Measurements from ENCODE around the gene ISLR.

- TF ChIP-seq REST (IDR thresholded peaks at IDR 0.05; ENCODE audit: unreplicated experiment) (no peak), CTCF (conservative IDR thresholded peaks at IDR 0.05; ENCODE audit: low read depth in 2 of 2) (no peak), EZH2 (IDR thresholded peaks at IDR 0.05; ENCODE audit: low read depth, unreplicated experiment) (no peak), EZH2phosphoT487 (IDR thresholded peaks at IDR 0.05; ENCODE audit: unreplicated experiment) (no peak), ZNF114 (CRISPR knock-in tag; IDR thresholded peaks at IDR 0.05) (no peak), POLR2AphosphoS5 (IDR thresholded peaks at IDR 0.05; ENCODE audit: low read depth) (no peak), ETS1 (IDR thresholded peaks at IDR 0.05) (no peak), CREB1 (CRISPR knock-in tag; IDR thresholded peaks at IDR 0.05; ENCODE audit: low read depth) (no peak), JUNB (IDR thresholded peaks at IDR 0.05; ENCODE audit: unreplicated experiment) (no peak)
Measured at GRCh38 chr15:74194572-74195559, 21.4 kb downstream of the ISLR start.

All from GM23338 (cell line).